H1 (cell line): ENCODE results near the gene EXOC1L. TPM values are rescaled to one million over a fixed set of nuclear protein-coding genes. Genes with fewer than 3 reads are reported as not detected.

Experiments used
- CTCF ChIA-PET: fragments of 300-600 bp; sonication (Branson Sonifier 250); formaldehyde crosslinking; loops from one replicate; lab custom pipeline; 2021; ENCODE audit not compliant: partially characterized antibody; lab: Charles Lee
- POLR2A ChIA-PET: fragments of 300-600 bp; sonication (Branson Sonifier 250); formaldehyde crosslinking; loops from one replicate; lab custom pipeline; 2021; ENCODE audit warnings: inconsistent platforms; ENCODE audit not compliant: partially characterized antibody; lab: Charles Lee
- DNase-seq, 2 experiments: peaks; one replicate each; pipeline versions ENCODE4 v3.0.0 to v3.0.0-alpha.2; 2010 to 2022; ENCODE audit warnings: low spot score in 2 of 2, low read depth in 1 of 2, mixed read lengths in 1 of 2
- FAIRE-seq: peaks from 2 replicates; lab custom pipeline; 2011; peaks lifted over from hg19 to GRCh38; lab: Jason Lieb, UNC
- H2AFZ ChIP-seq: 2 replicates; pipeline ENCODE4 v1.8.1; 2012; ENCODE audit warnings: low read length, inconsistent platforms
- H2AK5ac ChIP-seq: 2 replicates; pipeline ENCODE4 v1.6.1; 2013; ENCODE audit warnings: low read depth, low read length
- H2BK120ac ChIP-seq: replicated peaks from 2 replicates; pipeline ENCODE3; 2013; ENCODE audit warnings: low read depth, low read length, inconsistent platforms
- H2BK12ac ChIP-seq: 2 replicates; pipeline ENCODE4 v1.6.1; 2013; ENCODE audit warnings: low read depth, low read length
- H2BK15ac ChIP-seq: 2 replicates; pipeline ENCODE4 v1.6.1; 2013; ENCODE audit warnings: low read length
- H2BK20ac ChIP-seq: 2 replicates; pipeline ENCODE4 v1.6.1; 2013; ENCODE audit warnings: low read length
- H2BK5ac ChIP-seq: 2 replicates; pipeline ENCODE4 v1.6.1; 2013; ENCODE audit warnings: low read depth, low read length
- H3K14ac ChIP-seq: 2 replicates; pipeline ENCODE4 v1.6.1; 2013; ENCODE audit warnings: inconsistent platforms; ENCODE audit not compliant: insufficient read length
- H3K18ac ChIP-seq: 2 replicates; pipeline ENCODE4 v1.6.1; 2013; ENCODE audit warnings: low read length; ENCODE audit errors: extremely low read depth
- H3K23ac ChIP-seq: 2 replicates; pipeline ENCODE4 v1.6.1; 2013; ENCODE audit warnings: inconsistent platforms; ENCODE audit not compliant: insufficient read length
- H3K23me2 ChIP-seq: 2 replicates; pipeline ENCODE4 v1.6.1; 2013; ENCODE audit warnings: low read depth, low read length
- H3K27ac ChIP-seq: 2 replicates; pipeline ENCODE4 v1.6.1; 2011; ENCODE audit warnings: low read depth, low read length, inconsistent platforms
- H3K27me3 ChIP-seq, 4 experiments: replicated peaks in 1 of 4; 1 replicate in 1 of 4; 2 replicates in 3 of 4; pipeline versions ENCODE4 v1.6.1 to v1.8.1; 2011 to 2013; ENCODE audit warnings: low read length in 3 of 4, mild to moderate bottlenecking in 3 of 4, inconsistent platforms in 2 of 4, mixed read lengths in 2 of 4, moderate library complexity in 1 of 4; ENCODE audit not compliant: control insufficient read depth in 3 of 4, insufficient read depth in 3 of 4; ENCODE audit errors: extremely low read depth in 1 of 4
- H3K36me3 ChIP-seq, 4 experiments: 2 replicates each; pipeline versions ENCODE4 v1.6.1 to v1.8.1; 2011 to 2013; ENCODE audit warnings: mild to moderate bottlenecking in 4 of 4, low read length in 3 of 4, moderate library complexity in 2 of 4, control low read depth in 1 of 4, inconsistent platforms in 1 of 4; ENCODE audit not compliant: insufficient read depth in 4 of 4, control insufficient read depth in 2 of 4
- H3K4ac ChIP-seq: replicated peaks from 2 replicates; pipeline ENCODE3; 2013; ENCODE audit warnings: low read length, low read depth, mixed read lengths, inconsistent platforms; ENCODE audit not compliant: insufficient read length
- H3K4me1 ChIP-seq, 4 experiments: replicated peaks in 1 of 4; 1 replicate in 1 of 4; 2 replicates in 3 of 4; pipeline versions ENCODE4 v1.6.1 to v1.8.1; 2011 to 2013; ENCODE audit warnings: low read length in 3 of 4, inconsistent platforms in 2 of 4, mixed read lengths in 1 of 4; ENCODE audit not compliant: insufficient read depth in 4 of 4, control insufficient read depth in 3 of 4
- H3K4me2 ChIP-seq, 2 experiments: 2 replicates each; pipeline versions ENCODE4 v1.6.1 to v1.8.1; 2011 to 2013; ENCODE audit warnings: low read depth in 2 of 2, low read length in 2 of 2, control low read depth in 1 of 2, inconsistent platforms in 1 of 2, mild to moderate bottlenecking in 1 of 2; ENCODE audit not compliant: insufficient read depth in 1 of 2
- H3K4me3 ChIP-seq, 4 experiments: fragments of 200-600, 300-600 bp in 1 of 4; sonication (generic), shearing (Covaris generic), sonication (Bioruptor Twin) in 1 of 4; 2 replicates each; pipeline versions ENCODE4 v1.5.1 to v1.8.1; 2011 to 2016; ENCODE audit warnings: low read length in 4 of 4, low read depth in 3 of 4, control low read depth in 2 of 4, inconsistent platforms in 2 of 4, mild to moderate bottlenecking in 2 of 4, mixed read lengths in 1 of 4, moderate library complexity in 1 of 4; ENCODE audit not compliant: insufficient read depth in 2 of 4; ENCODE audit errors: extremely low read depth in 1 of 4
- H3K56ac ChIP-seq: replicated peaks from 2 replicates; pipeline ENCODE3; 2013; ENCODE audit warnings: low read depth, mild to moderate bottlenecking, mixed read lengths, low read length, inconsistent platforms; ENCODE audit not compliant: insufficient read length
- H3K79me1 ChIP-seq: 2 replicates; pipeline ENCODE4 v1.6.1; 2013; ENCODE audit warnings: low read depth, low read length, control low read depth
- H3K79me2 ChIP-seq, 2 experiments: 2 replicates each; pipeline versions ENCODE4 v1.6.1 to v1.8.1; 2012 to 2013; ENCODE audit warnings: low read length in 2 of 2, mild to moderate bottlenecking in 2 of 2, inconsistent platforms in 1 of 2; ENCODE audit not compliant: insufficient read depth in 2 of 2, control insufficient read depth in 1 of 2
- H3K9ac ChIP-seq, 4 experiments: replicated peaks in 1 of 4; 1 replicate in 1 of 4; 2 replicates in 3 of 4; pipeline versions ENCODE4 v1.6.1 to v1.8.1; 2011 to 2013; ENCODE audit warnings: low read depth in 3 of 4, low read length in 3 of 4, control low read depth in 2 of 4, mild to moderate bottlenecking in 2 of 4, moderate library complexity in 2 of 4, inconsistent platforms in 1 of 4; ENCODE audit errors: extremely low read depth in 1 of 4
- H3K9me3 ChIP-seq, 2 experiments: 2 replicates each; pipeline versions ENCODE4 v1.6.1 to v1.8.1; 2012 to 2013; ENCODE audit warnings: mild to moderate bottlenecking in 2 of 2, moderate library complexity in 2 of 2, control low read depth in 1 of 2, inconsistent platforms in 1 of 2, low read depth in 1 of 2, low read length in 1 of 2, mixed read lengths in 1 of 2; ENCODE audit not compliant: insufficient read depth in 2 of 2
- H4K20me1 ChIP-seq, 2 experiments: replicated peaks in 1 of 2; 2 replicates each; pipeline versions ENCODE3 to v1.8.1; 2011 to 2013; ENCODE audit warnings: inconsistent platforms in 2 of 2, low read length in 2 of 2, mild to moderate bottlenecking in 1 of 2; ENCODE audit not compliant: insufficient read depth in 2 of 2, control insufficient read depth in 1 of 2
- H4K5ac ChIP-seq: 2 replicates; pipeline ENCODE4 v1.6.1; 2013; ENCODE audit warnings: low read length, low read depth, mixed read lengths, inconsistent platforms; ENCODE audit not compliant: insufficient read length
- H4K8ac ChIP-seq: 2 replicates; pipeline ENCODE4 v1.8.0; 2013; ENCODE audit warnings: mild to moderate bottlenecking, moderate library complexity, low read length, inconsistent platforms; ENCODE audit not compliant: insufficient read depth; ENCODE audit errors: extremely low read depth
- H4K91ac ChIP-seq: replicated peaks from 2 replicates; pipeline ENCODE3; 2013; ENCODE audit warnings: low read length, mixed read lengths, inconsistent platforms; ENCODE audit not compliant: insufficient read length
- WGBS, 2 experiments: shearing (Covaris generic) in 1 of 2; methylation state at CpG; one replicate each; pipeline versions ENCODE4 v1.1.6 to v1.1.7; 2013 to 2015; ENCODE audit warnings: low lambda C conversion rate in 2 of 2, mixed read lengths in 2 of 2, inconsistent platforms in 1 of 2, low coverage in 1 of 2, missing lambda C conversion rate in 1 of 2; ENCODE audit not compliant: insufficient replicate concordance in 2 of 2, insufficient coverage in 1 of 2, insufficient read length in 1 of 2; ENCODE audit errors: extremely low coverage in 1 of 2, missing lambda C conversion rate in 1 of 2; 5-methylcytosine and 5-hydroxymethylcytosine counted together
- polyA plus RNA-seq, 7 experiments: library from polyadenylated mRNA; depleted of rRNA in 3 of 7; stranded (reverse) in 5 of 7; unstranded in 2 of 7; fragments of >200 nt in 5 of 7; fragments of 200-250 nt in 2 of 7; gene quantifications; 1 replicate in 5 of 7; 2 replicates in 1 of 7; 4 replicates in 1 of 7; pipeline versions ENCODE4 v1.2.1 to v1.2.3, GENCODE V29; 2011 to 2013; ENCODE audit warnings: missing spikeins in 2 of 7, mixed read lengths in 2 of 7
- total RNA-seq: library from RNA; stranded (reverse); fragmentation: NEBNext Ultra II Directional; extraction: Animal tissue kit (Norgen Biotek cat#: 25700); gene quantifications from 2 replicates; pipeline ENCODE4 v1.2.1, GENCODE V29; 2021

The EXOC1L gene
- total and polyA plus RNA-seq, 2 of the 8 experiments (the other 6 are each of a cell fraction or from before 2014, with no cell fraction given), result 0.08 TPM; not detected in 1

DNA sequence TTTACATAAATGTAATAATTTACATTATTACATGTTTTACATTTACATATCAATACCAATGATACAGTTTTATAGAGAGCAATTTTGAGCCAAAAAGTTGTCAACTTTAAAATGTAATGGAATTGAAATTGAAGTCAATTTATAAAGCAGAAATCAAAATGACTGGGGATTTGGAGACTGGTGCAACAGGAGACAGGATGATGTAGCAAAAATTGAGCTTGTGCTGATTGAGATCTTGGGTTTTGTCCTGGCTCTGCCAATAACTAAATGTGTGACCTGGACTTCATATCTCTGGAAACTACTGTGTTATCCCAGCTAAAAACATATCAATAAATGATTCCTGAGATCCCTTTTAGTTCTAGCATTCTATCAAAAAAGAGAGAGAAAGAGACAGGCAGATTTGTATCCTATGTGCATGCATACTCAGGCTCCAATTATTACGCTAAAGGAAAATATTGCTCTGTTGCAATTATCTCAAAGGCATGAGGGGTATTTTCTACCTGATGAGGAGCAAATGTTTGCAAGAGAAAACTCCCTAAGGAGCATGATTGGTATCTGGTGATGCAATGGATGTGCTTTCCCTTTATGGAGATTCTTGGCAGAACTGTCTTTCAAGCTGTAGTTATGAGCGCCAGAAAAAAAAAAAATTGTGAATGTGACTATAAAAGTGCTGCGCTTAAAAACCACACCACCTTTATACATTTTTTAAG is 14.7 kb downstream of the EXOC1L start:
- no peak overlapping the region for H3K14ac ChIP-seq
- H4K8ac ChIP-seq, result no peak overlapping the region
- no peak overlapping the region for H3K4me2 ChIP-seq
- CTCF ChIA-PET, result no interaction called here
- H2AFZ ChIP-seq, result peak overlapping the region; percentile 87; the same call in 1 of the 2 replicates
- H4K91ac ChIP-seq, result no peak overlapping the region
- no peaks in the 10 kb centered on the region for H3K79me2 ChIP-seq
- FAIRE-seq, result no peak
- no peaks in the 10 kb centered on the region; a peak in 1 of 8 replicates for H3K36me3 ChIP-seq
- H2BK12ac ChIP-seq, result no peak overlapping the region
- H2BK15ac ChIP-seq, result no peak overlapping the region
- H3K23ac ChIP-seq, result no peak overlapping the region
- no peak overlapping the region for H2BK120ac ChIP-seq
- H3K79me1 ChIP-seq, result no peaks in the 10 kb centered on the region
- no peak overlapping the region for H2AK5ac ChIP-seq
- H4K5ac ChIP-seq, result no peak overlapping the region
- DNase-seq, result no peak
- H3K9me3 ChIP-seq, result peaks cover 0 to 4% of the 10 kb centered on the region in 2 experiments; a peak in 2 of 4 replicates
- H3K27me3 ChIP-seq, result no peaks in the 10 kb centered on the region
- H2BK20ac ChIP-seq, result no peak overlapping the region
- H3K9ac ChIP-seq, result no peak overlapping the region
- H3K4ac ChIP-seq, result no peak overlapping the region
- H4K20me1 ChIP-seq, result no peaks in the 10 kb centered on the region
- H3K18ac ChIP-seq, result no peak overlapping the region
- no peak overlapping the region for H3K4me3 ChIP-seq
- POLR2A ChIA-PET, result no interaction called here
- no peak overlapping the region for H3K27ac ChIP-seq
- H3K4me1 ChIP-seq, result no peaks in the 10 kb centered on the region
- 100% methylated on average over 3 of the region's 3 CpGs; no CpG with 5 or more reads in 1 of the 2 experiments for WGBS, 2 experiments
- H3K56ac ChIP-seq, result no peak overlapping the region
- no peak overlapping the region for H2BK5ac ChIP-seq
- H3K23me2 ChIP-seq, result no peaks in the 10 kb centered on the region
